Retina (tissue), 1 donor: ENCODE results near the gene C1orf122.

Experiments
- DNase-seq: peaks from one replicate; pipeline ENCODE4 v3.0.0-alpha.2; 2016

Gene C1orf122

GRCh38 chr1:37846647-37847339 lies 39.2 kb downstream of the C1orf122 start:
- no peak for DNase-seq

- no peak for DNase-seq
These were observed 41.9 kb downstream of the C1orf122 start for GRCh38 chr1:37849480-37849879.

- no peak for DNase-seq
These were observed 42.9 kb downstream of the C1orf122 start for GRCh38 chr1:37850352-37850955.

- DNase-seq, result no peak
These were observed 43.7 kb downstream of the C1orf122 start for GRCh38 chr1:37851262-37851661.

- DNase-seq, result no peak
These were observed 44.2 kb downstream of the C1orf122 start for GRCh38 chr1:37851782-37852210.

- no peak for DNase-seq
These were observed 45.6 kb downstream of the C1orf122 start for GRCh38 chr1:37853157-37853556.

- DNase-seq, result no peak
These were observed 46.8 kb downstream of the C1orf122 start for GRCh38 chr1:37854406-37854805.
